Colonic mucosa (tissue), 4 donors: ENCODE results near the gene LRRC4B. TPM values are rescaled to one million over a fixed set of nuclear protein-coding genes. Genes with fewer than 3 reads are reported as not detected.
A peak's percentile ranks its signal among the peaks of the same experiment; 100 is the strongest.
"Not testable (repeated sequence)": the region's sequence is repeated elsewhere in the genome, so short reads cannot be mapped to it uniquely, and the experiment has no call there.

Source experiments
- DNase-seq: peaks from one replicate; pipeline ENCODE4 v3.0.0-alpha.2; 2020
- H3K27ac ChIP-seq: fragments of 200-600 bp; one replicate; pipeline ENCODE4 v1.8.0; 2021
- H3K27me3 ChIP-seq: fragments of 200-600 bp; one replicate; pipeline ENCODE4 v1.8.0; 2021
- H3K36me3 ChIP-seq: fragments of 200-600 bp; one replicate; pipeline ENCODE4 v1.8.0; 2021
- H3K4me1 ChIP-seq: fragments of 200-600 bp; one replicate; pipeline ENCODE4 v1.8.0; 2021; ENCODE audit warnings: mild to moderate bottlenecking
- H3K4me3 ChIP-seq: fragments of 200-600 bp; one replicate; pipeline ENCODE4 v1.8.0; 2021
- H3K9ac ChIP-seq, 2 donors: one replicate each; pipeline ENCODE4 v1.7.0; 2013; ENCODE audit warnings: control low read depth in 2 of 2, low read depth in 2 of 2, low read length in 2 of 2
- H3K9me3 ChIP-seq: fragments of 200-600 bp; one replicate; pipeline ENCODE4 v1.8.0; 2021
- CTCF ChIP-seq: fragments of 200-600 bp; IDR thresholded peaks from one replicate; pipeline ENCODE4 v1.8.0; 2022; ENCODE audit warnings: antibody characterized with exemption, mild to moderate bottlenecking
- intact Hi-C: fragments of 100-400 bp; cut with DNase I; formaldehyde crosslinking; loops from one replicate; pipeline ENCODE4 v1.14.1; 2022
- total RNA-seq, 2 donors: library from RNA; stranded (reverse); fragmentation: NEBNext Ultra II Directional in 1 of 2; extraction: Animal tissue kit (Norgen Biotek cat#: 25700) in 1 of 2; gene quantifications; one replicate each; pipeline ENCODE4 v1.2.1, GENCODE V29; 2021
- donor health status: healthy.
- donor health status: DM: no; HTN: no; CAD: no.
- donor health status: DM: no; HTN: no; CAD: no.

LRRC4B gene
- total RNA-seq, 2 donors from 2014 or later, result 1.1 TPM

DNA sequence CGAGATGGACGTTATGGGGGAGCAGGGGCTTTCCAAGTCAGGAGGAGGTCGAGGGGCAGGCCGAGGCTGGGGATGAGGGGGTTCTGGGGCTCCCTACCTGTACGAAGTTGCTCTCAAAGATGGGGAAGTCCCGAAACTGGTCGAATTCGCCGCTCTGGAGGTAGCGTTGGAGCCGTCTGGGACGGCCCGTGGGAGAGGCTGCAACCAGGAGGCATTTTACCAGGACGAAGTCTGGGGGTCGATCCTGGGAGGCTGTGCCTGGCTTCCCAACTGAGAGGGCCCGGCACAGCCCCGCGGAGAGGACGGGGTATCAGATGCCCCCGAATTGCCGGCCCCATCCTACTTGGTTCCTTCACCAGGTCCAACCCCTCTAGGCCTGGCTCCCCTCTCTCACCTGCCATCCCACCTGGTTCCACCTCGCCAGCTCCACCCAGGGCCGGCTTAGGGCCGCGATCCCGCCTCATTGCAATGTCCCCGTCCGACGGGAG is 92.5 kb downstream of the LRRC4B start:
- intact Hi-C loops, result no loop called here
- Histone ChIP-seq H3K4me1 (peaks cover 8% of the 10 kb centered on the region), H3K4me3 (peak overlapping the region; percentile 82), H3K36me3 (peaks cover 4% of the 10 kb centered on the region), H3K9ac (no peak overlapping the region), H3K27me3 (no peaks in the 10 kb centered on the region), H3K9me3 (no peaks in the 10 kb centered on the region), H3K27ac (peak overlapping the region; percentile 70)
- no peak for DNase-seq
- TF ChIP-seq CTCF, result no peak

DNA sequence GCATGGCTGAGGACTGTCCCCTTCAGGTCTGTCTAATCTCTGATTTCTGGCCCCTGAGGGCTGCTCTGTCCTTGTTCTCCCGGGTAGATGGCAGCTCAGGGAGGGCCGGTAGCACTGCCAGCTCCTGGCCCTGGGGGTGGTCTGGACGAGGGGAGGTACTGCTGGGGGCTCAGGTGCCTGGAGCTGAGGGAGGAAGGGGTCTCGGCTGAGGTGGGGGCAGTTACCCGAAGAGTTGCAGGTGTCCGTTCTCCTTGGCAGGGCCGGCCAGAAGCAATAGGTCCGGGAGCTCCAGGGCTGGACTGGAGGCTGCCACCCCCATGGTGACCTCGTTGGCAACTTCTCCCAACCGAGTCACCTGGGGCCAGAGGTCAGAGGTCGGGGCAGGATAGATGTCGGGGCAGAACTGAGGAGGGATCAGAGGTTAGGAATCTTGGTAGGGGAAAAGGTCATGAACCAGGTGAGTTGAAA is 93.1 kb downstream of the LRRC4B start:
- Histone ChIP-seq H3K36me3 (peaks cover 4% of the 10 kb centered on the region), H3K9me3 (no peaks in the 10 kb centered on the region), H3K9ac (no peak overlapping the region), H3K4me1 (peaks cover 8% of the 10 kb centered on the region), H3K4me3 (no peak overlapping the region), H3K27me3 (no peaks in the 10 kb centered on the region), H3K27ac (no peak overlapping the region)
- TF ChIP-seq CTCF, result no peak
- intact Hi-C loops, result no loop called here
- DNase-seq, result no peak

- intact Hi-C loops, DNase-seq: not testable (repeated sequence)
These were observed 94.9 kb downstream of the LRRC4B start for GRCh38 chr19:50473336-50473735.

DNA sequence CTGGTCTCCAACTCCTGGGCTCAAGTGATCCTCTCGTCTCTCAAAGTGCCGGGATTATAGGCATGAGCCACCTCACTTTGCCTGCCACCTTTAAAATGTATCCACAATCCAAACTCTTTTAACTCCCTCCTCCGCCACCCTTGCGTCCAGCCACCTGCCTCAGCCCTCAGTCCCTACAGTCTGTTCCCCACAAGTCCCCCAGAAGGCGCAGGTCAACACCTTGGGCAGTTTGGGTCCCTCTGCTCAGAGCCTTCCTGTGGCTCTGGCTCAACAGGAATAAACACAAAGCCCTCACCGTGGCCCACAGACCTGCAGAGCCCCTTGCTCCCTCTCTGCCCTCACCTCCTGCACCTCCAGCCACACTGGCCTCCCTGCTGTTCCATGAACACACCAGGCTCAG is 99.4 kb downstream of the LRRC4B start:
- DNase-seq, result no peak
- no peaks in the 10 kb centered on the region for H3K36me3 ChIP-seq
- H3K9me3 ChIP-seq, result no peaks in the 10 kb centered on the region
- no peaks in the 10 kb centered on the region for H3K4me1 ChIP-seq
- no peak overlapping the region for H3K4me3 ChIP-seq
- no peak for TF ChIP-seq CTCF
- intact Hi-C loops, result no loop called here
- no peak overlapping the region for H3K9ac ChIP-seq
- H3K27ac ChIP-seq, result no peak overlapping the region
- no peaks in the 10 kb centered on the region for H3K27me3 ChIP-seq

More at GRCh38 chr19:50473336-50473735, 94.9 kb downstream of the LRRC4B start:
- H3K36me3 ChIP-seq, H3K27ac ChIP-seq, H3K9ac ChIP-seq, H3K4me1 ChIP-seq, H3K4me3 ChIP-seq, H3K9me3 ChIP-seq, H3K27me3 ChIP-seq: not testable (repeated sequence)

DNA sequence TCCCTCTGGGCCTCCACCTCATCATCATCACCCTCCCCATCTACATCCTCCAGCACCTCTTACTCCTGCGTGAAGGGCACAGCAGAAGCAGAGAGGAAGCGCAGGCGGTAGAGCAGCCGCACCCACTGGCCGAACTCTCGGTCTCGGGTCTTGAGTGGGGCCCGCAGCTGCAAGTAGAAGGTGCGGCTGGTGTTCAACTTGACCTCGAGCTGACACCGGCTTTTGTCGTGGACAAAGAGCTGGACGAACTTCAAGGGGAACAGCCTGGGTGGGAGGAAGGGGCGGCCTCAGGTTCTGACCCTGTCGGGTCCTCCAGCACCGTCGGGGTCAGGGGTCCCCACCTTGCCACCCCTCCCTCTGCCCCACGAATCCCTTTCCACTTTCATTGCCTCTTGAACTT is 100.7 kb downstream of the LRRC4B start:
- Histone ChIP-seq H3K36me3 (no peaks in the 10 kb centered on the region), H3K27me3 (no peaks in the 10 kb centered on the region), H3K4me1 (no peaks in the 10 kb centered on the region), H3K9ac (no peak overlapping the region), H3K9me3 (no peaks in the 10 kb centered on the region), H3K4me3 (no peak overlapping the region), H3K27ac (no peak overlapping the region)
- DNase-seq, result no peak
- intact Hi-C loops, result no loop called here
- TF ChIP-seq CTCF, result no peak

Other genes with a start within 250 kb of the LRRC4B start
- 1 to 10 TPM in 1 of 2 donors, under 1 TPM in 1; 0.61 to 1.0 TPM for gene KCNC3, start 239.1 kb downstream of the LRRC4B start, total RNA-seq
- gene NAPSA, start 202.8 kb downstream of the LRRC4B start, total RNA-seq, result 1 to 10 TPM; 1.9 to 6.1 TPM
- 10 to 100 TPM; 57.9 to 60.0 TPM for gene NR1H2, start 192.0 kb downstream of the LRRC4B start, total RNA-seq
- 10 to 100 TPM; 26.2 to 76.3 TPM for gene POLD1, start 184.1 kb downstream of the LRRC4B start, total RNA-seq
- gene SPIB, start 149.5 kb downstream of the LRRC4B start, total RNA-seq, result 10 to 100 TPM; 32.5 to 46.0 TPM
- not detected for gene MYBPC2, start 135.5 kb downstream of the LRRC4B start, total RNA-seq
- 100 to 1,000 TPM; 112 to 163 TPM for gene EMC10, start 91.9 kb downstream of the LRRC4B start, total RNA-seq
- 1 to 10 TPM; 2.1 to 4.4 TPM for gene GARIN5A, start 91.6 kb downstream of the LRRC4B start, total RNA-seq
- gene JOSD2, start 57.2 kb downstream of the LRRC4B start, total RNA-seq, result 10 to 100 TPM; 27.0 to 45.0 TPM
- gene ASPDH, start 54.5 kb downstream of the LRRC4B start, total RNA-seq, result not detected
- under 1 TPM in 1 of 2 donors, not detected in 1; 0.13 TPM for gene SYT3, start 71.4 kb upstream of the LRRC4B start, total RNA-seq
- gene C19orf81, start 81.0 kb upstream of the LRRC4B start, total RNA-seq, result not detected
- under 1 TPM; 0.22 to 0.29 TPM for gene SHANK1, start 151.4 kb upstream of the LRRC4B start, total RNA-seq
- gene CLEC11A, start 154.9 kb upstream of the LRRC4B start, total RNA-seq, result 1 to 10 TPM; 4.5 to 5.1 TPM
- gene GPR32, start 202.0 kb upstream of the LRRC4B start, total RNA-seq, result not detected
- gene ACP4, start 222.0 kb upstream of the LRRC4B start, total RNA-seq, result not detected